Kidney (tissue), 14 donors: ENCODE data around the gene HAUS8. TPM values are rescaled to one million over a fixed set of nuclear protein-coding genes. Genes with fewer than 3 reads are reported as not detected.
"Not testable (repeated sequence)": the region's sequence is repeated elsewhere in the genome, so short reads cannot be mapped to it uniquely, and the experiment has no call there.

Experiments
- DNase-seq, 5 donors: peaks; one replicate each; pipeline ENCODE4 v3.0.0-alpha.2; 2013 to 2020
- FAIRE-seq: peaks from 2 replicates; lab custom pipeline; 2012; peaks lifted over from hg19 to GRCh38; lab: Jason Lieb, UNC
- H3K27ac ChIP-seq, 2 donors: one replicate each; pipeline ENCODE4 v1.7.0; 2013; ENCODE audit warnings: low read depth in 2 of 2, low read length in 2 of 2, inconsistent platforms in 1 of 2
- H3K27me3 ChIP-seq: one replicate; pipeline ENCODE4 v1.7.1; 2013; ENCODE audit warnings: low read length, inconsistent platforms; ENCODE audit not compliant: control insufficient read depth, insufficient read depth
- H3K36me3 ChIP-seq, 3 donors: one replicate each; pipeline versions ENCODE4 v1.7.0 to v1.7.1; 2013; ENCODE audit warnings: low read length in 3 of 3, control low read depth in 1 of 3, inconsistent platforms in 1 of 3; ENCODE audit not compliant: insufficient read depth in 3 of 3, control insufficient read depth in 2 of 3
- H3K4me1 ChIP-seq, 3 donors: one replicate each; pipeline versions ENCODE4 v1.7.0 to v1.7.1; 2013; ENCODE audit warnings: low read length in 3 of 3, inconsistent platforms in 1 of 3, low read depth in 1 of 3; ENCODE audit not compliant: control insufficient read depth in 2 of 3, insufficient read depth in 2 of 3
- H3K4me3 ChIP-seq, 3 donors: one replicate each; pipeline versions ENCODE4 v1.7.0 to v1.8.1; 2013; ENCODE audit warnings: low read length in 3 of 3, control low read depth in 1 of 3, inconsistent platforms in 1 of 3
- H3K9ac ChIP-seq, 3 donors: one replicate each; pipeline versions ENCODE4 v1.7.0 to v1.7.1; 2013; ENCODE audit warnings: low read length in 3 of 3, control low read depth in 1 of 3, inconsistent platforms in 1 of 3
- H3K9me3 ChIP-seq, 3 donors: one replicate each; pipeline versions ENCODE4 v1.7.0 to v1.7.1; 2013; ENCODE audit warnings: low read length in 3 of 3, control low read depth in 1 of 3, inconsistent platforms in 1 of 3; ENCODE audit not compliant: control insufficient read depth in 2 of 3, insufficient read depth in 1 of 3
- intact Hi-C: fragments of 100-400 bp; cut with DNase I; formaldehyde crosslinking; loops from one replicate; pipeline ENCODE4 v1.11.1; 2022
- polyA plus RNA-seq: library from polyadenylated mRNA; stranded (reverse); fragments of 350-450 nt; fragmentation: Illumina TruSeq; extraction: RNeasy Lipid Tissue Mini Kit (QIAGEN cat#74804); gene quantifications from one replicate; pipeline ENCODE4 v1.2.3, GENCODE V29; 2014; ENCODE audit warnings: low read depth, low replicate concordance; ENCODE audit not compliant: insufficient read depth
- total RNA-seq: library from RNA; stranded (reverse); fragmentation: NEBNext Ultra II Directional; extraction: Animal tissue kit (Norgen Biotek cat#: 25700); gene quantifications from one replicate; pipeline ENCODE4 v1.2.1, GENCODE V29; 2021
- TF ChIP-seq, protein P1 (sequence below): IDR thresholded peaks from 3 replicates; pipeline ENCODE4 v1.5.1; 2012; ENCODE audit warnings: mild to moderate bottlenecking, moderate library complexity, borderline replicate concordance; ENCODE audit not compliant: insufficient read depth; ENCODE audit errors: extremely low read depth
- donor health status: control.
- donor health status: control.
- donor health status: control.
- donor health status: control.
- donor health status: control.
- donor health status: DM: yes; HTN: yes; CAD: no.
- donor health status: Normal renal cell carcinoma (clear cell type).

The HAUS8 gene
- total and polyA plus RNA-seq, 2 donors from 2014 or later: 5.2 to 6.9 TPM

DNA sequence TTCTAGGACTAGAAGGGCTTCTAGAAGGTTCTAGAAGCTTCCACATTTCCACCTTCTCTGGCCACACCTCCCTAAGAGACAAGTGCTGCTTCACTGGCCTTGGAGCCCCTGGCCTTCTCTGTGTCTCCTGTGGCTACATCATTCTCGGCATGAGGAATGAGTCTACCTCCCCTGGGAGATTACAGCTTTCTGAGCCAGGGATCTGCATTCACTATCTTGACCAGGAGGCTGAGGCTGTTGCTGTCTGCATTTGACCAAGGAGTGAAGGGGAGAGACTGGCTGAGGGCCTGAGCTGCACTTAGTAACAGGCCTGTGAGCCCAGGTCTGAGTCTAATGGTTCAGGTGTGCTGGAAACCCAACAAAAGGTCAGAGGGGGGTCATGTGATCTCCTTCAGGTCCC is 53.9 kb downstream of the HAUS8 start:
- TF ChIP-seq, protein P1, sequence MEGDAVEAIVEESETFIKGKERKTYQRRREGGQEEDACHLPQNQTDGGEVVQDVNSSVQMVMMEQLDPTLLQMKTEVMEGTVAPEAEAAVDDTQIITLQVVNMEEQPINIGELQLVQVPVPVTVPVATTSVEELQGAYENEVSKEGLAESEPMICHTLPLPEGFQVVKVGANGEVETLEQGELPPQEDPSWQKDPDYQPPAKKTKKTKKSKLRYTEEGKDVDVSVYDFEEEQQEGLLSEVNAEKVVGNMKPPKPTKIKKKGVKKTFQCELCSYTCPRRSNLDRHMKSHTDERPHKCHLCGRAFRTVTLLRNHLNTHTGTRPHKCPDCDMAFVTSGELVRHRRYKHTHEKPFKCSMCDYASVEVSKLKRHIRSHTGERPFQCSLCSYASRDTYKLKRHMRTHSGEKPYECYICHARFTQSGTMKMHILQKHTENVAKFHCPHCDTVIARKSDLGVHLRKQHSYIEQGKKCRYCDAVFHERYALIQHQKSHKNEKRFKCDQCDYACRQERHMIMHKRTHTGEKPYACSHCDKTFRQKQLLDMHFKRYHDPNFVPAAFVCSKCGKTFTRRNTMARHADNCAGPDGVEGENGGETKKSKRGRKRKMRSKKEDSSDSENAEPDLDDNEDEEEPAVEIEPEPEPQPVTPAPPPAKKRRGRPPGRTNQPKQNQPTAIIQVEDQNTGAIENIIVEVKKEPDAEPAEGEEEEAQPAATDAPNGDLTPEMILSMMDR: no peak
- no peaks in the 10 kb centered on the region for H3K27me3 ChIP-seq
- no peaks in the 10 kb centered on the region for H3K36me3 ChIP-seq
- intact Hi-C loops: no loop called here
- H3K9ac ChIP-seq: no peak overlapping the region
- no peak for DNase-seq
- no peaks in the 10 kb centered on the region for H3K4me1 ChIP-seq
- no peak overlapping the region for H3K27ac ChIP-seq
- no peak for FAIRE-seq
- H3K9me3 ChIP-seq: peaks cover 2 to 14% (median 9%) of the 10 kb centered on the region in 3 donors
- no peak overlapping the region for H3K4me3 ChIP-seq

DNA sequence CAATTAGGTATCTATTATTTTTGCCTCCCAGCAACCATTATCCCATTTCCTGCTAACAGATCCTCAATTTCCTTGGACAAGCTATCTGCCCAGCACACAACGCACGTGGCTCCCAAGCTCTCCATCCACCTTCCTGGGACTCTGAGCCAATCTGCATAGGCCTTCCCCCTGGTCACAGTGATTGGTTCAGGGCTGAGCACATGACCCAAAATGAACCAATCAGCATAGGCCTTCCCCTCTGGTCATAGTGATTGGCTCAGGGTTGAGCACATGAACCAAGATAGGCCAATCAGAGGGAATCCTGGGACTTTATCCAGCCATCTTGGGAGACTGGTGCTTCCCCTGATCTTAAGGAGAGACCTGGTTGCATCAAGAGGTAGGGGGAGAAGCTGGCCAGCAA is 54.4 kb downstream of the HAUS8 start:
- no peak overlapping the region for H3K27ac ChIP-seq
- no peak for DNase-seq
- TF ChIP-seq, protein P1: no peak
- intact Hi-C loops: no loop called here
- H3K36me3 ChIP-seq: no peaks in the 10 kb centered on the region
- H3K9me3 ChIP-seq: peaks cover 2 to 14% (median 9%) of the 10 kb centered on the region in 3 donors
- no peak for FAIRE-seq
- H3K4me1 ChIP-seq: no peaks in the 10 kb centered on the region
- H3K9ac ChIP-seq: no peak overlapping the region
- no peak overlapping the region for H3K4me3 ChIP-seq
- H3K27me3 ChIP-seq: no peaks in the 10 kb centered on the region

DNA sequence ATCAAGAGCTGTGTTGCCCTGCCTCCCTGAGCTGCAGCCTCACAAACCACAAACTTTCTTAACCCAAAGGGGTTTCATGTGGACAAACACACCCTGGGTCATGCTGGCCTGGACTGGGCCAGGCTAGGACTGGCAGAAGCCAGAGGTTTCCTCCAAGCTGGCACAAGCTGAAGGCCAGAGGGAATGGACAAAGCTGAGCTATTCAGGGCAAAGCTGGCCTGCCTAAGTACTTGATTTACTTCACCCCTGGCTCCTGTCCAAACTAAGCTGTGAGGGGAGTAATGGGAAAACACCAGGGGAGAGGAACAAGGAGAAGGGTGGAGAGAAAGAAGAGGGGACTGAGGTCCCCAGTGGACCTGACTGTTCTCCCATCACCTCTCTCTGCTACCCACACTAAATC is 54.9 kb downstream of the HAUS8 start:
- Histone ChIP-seq H3K27me3 (no peaks in the 10 kb centered on the region), H3K36me3 (no peaks in the 10 kb centered on the region), H3K4me3 (no peak overlapping the region), H3K4me1 (no peaks in the 10 kb centered on the region), H3K9me3 (peaks cover 2 to 14% (median 9%) of the 10 kb centered on the region in 3 donors), H3K27ac (no peak overlapping the region), H3K9ac (no peak overlapping the region)
- TF ChIP-seq, protein P1: no peak
- no peak for FAIRE-seq
- intact Hi-C loops: no loop called here
- peak in 2 of 5 donors; percentile 35 to 69 for DNase-seq

DNA sequence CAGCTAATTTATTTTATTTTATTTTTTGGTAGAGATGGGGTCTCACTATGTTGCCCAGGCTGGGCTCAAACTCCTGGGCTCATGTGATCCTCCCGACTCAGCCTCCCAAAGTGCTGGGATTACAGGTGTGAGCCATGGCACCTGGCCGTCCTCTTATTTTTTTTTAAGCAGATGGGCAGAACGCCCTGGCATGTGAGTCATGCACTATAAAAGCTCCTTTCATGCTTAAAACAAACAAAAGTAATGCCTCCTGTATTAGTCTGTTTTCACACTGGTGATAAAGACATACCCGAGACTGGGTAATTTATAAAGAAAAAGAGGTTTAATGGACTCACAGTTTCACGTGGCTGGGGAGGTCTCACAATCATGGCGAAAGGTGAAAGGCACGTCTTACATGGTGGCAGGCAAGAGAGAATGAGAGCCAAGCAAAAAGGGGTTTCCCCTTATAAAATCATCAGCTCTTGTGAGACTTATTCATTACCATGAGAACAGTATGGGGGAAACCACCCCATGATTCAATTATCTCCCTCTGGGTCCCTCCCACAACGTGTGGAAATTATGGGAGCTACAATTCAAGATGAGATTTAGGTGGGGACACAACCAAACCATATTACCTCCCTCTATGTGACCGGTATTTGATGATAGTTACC is 60.9 kb downstream of the HAUS8 start:
- H3K27ac ChIP-seq, FAIRE-seq, intact Hi-C loops, DNase-seq, H3K4me3 ChIP-seq, H3K27me3 ChIP-seq, H3K9me3 ChIP-seq, H3K4me1 ChIP-seq, H3K9ac ChIP-seq, H3K36me3 ChIP-seq: not testable (repeated sequence)
